Measurements from ENCODE around the gene P3R3URF. TPM values are rescaled to one million over a fixed set of nuclear protein-coding genes. Genes with fewer than 3 reads are reported as not detected.

The P3R3URF gene
- total RNA-seq, 1 donor from 2014 or later = not detected

DNA sequence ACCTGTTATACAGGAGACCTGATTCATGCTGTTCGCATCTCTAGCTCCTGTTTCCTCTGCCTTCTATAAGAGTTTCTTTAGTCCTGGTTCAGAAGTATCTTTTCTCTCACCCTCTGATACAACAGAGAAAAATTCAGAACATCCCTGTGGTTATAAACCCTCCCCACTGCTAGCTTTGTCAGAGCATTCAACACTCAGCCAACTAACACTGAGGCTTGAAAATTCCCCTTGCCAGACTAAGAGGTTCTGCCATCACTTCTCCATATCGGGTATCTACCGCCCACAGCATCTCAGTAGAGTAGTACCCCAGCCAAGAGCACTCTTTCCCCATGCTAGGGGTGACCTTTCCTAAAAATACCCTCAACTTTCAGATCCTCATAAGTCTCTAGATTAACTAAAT is 24.3 kb downstream of the P3R3URF start:
- intact Hi-C loops (cut with DNase I) = no loop called here
- DNase-seq (no peak), ATAC-seq (ENCODE audit: poor library complexity) (no peak)

- ATAC-seq (ENCODE audit: poor library complexity) (no peak), DNase-seq (no peak)
- intact Hi-C loops (cut with DNase I) = no loop called here
Measured at GRCh38 chr1:46150085-46150484, 26.2 kb downstream of the P3R3URF start.

- intact Hi-C loops (cut with DNase I) = no loop called here
- ATAC-seq (ENCODE audit: poor library complexity) = no peak
- no peak for DNase-seq
Measured at GRCh38 chr1:46148318-46148717, 28.0 kb downstream of the P3R3URF start.

DNA sequence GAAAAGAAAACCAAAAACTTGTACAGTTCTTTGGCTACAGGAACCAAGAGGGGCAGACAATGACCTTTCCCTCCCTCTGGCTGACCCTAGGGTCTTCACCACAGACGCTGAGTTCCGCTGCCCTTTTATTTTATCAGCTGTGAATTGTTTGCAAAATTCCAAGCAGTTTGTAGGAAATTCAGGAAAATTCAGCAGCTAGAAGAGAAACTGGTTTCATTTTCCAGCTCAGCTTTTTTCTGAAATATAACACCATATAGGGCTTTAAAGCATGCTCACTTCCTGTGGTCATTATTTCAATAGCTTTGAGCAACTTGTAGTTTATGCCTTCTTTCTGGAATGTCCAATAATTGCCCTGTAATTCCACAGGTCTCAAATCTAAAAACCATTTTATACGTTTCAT is 38.4 kb downstream of the P3R3URF start:
- no peak for ATAC-seq (ENCODE audit: poor library complexity)
- DNase-seq = no peak
- intact Hi-C loops (cut with DNase I) = no loop called here

- intact Hi-C loops (cut with DNase I) = no loop called here
Measured at GRCh38 chr1:46136711-46137110, 39.6 kb downstream of the P3R3URF start.

GRCh38 chr1:46134660-46135331 is 41.5 kb downstream of the P3R3URF start:
- ATAC-seq (ENCODE audit: poor library complexity) (no peak), DNase-seq (no peak)
- intact Hi-C loops (cut with DNase I) = loop anchor here (5.0 kb wide), 1 partner anchor 38 kb away; no protein-coding TSS in a partner anchor

More at GRCh38 chr1:46136711-46137110, 39.6 kb downstream of the P3R3URF start:
- DNase-seq (no peak), ATAC-seq (ENCODE audit: poor library complexity) (no peak)

DNA sequence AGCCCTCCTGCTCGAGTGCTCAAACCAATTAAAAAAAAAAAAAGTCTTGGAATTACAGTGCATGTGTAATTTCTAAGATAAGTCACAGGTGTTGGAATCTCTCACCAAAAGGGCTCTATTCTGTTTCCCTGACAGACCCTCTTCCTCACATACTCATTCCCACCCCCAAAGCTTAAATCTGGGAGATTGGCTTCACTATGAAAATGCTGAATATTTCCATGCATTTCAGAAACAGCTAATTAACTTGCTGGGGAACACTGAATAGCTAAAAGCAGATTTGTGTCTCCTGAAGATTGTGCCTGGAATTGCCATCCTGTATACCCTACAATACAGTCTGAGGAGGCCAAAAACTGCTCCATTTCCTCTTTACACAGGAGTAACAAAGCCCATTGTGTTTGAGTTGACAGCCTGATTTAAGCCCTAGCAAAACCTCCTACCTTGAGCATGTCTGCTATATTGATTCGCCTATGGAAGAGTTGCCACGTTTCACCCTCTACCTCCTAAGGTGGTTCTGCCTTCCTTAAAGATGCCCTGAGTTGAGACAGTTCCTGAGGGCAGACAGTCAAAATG is 42.4 kb downstream of the P3R3URF start:
- intact Hi-C loops (cut with DNase I) = loop anchor here (5.0 kb wide), 1 partner anchor 38 kb away; no protein-coding TSS in a partner anchor
- no peak for DNase-seq
- ATAC-seq (ENCODE audit: poor library complexity) = no peak

DNA sequence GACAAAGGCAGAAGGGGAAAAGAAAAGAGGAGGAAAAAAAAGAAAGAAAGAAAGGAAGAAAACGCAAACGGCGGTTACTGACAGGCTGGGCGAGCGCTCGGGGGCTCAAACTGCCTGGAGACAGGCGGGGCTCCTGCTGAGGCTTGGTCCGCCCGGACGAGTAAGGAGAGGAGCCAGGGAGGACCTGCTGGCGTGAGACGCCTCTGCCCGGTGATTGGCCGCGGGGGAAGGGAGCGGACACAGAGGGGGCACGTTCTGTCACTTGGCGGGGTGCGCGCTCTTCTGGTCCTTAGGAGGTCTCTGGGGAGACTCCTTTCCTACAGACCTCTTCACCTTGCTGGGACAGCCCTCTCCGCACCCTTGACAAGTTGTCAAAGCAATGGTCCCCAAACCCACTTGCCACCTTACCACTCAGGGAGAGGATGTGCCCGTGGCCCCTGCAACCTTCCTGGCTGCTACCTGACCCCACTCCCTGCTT is 43.1 kb downstream of the P3R3URF start:
- peak; percentile 67 for ATAC-seq (ENCODE audit: poor library complexity)
- intact Hi-C loops (cut with DNase I) = loop anchor here (5.0 kb wide), 1 partner anchor 39 kb away; no protein-coding TSS in a partner anchor
- DNase-seq = peak; percentile 82

- DNase-seq (peak; percentile 98), ATAC-seq (ENCODE audit: poor library complexity) (peak; percentile 98)
- intact Hi-C loops (cut with DNase I) = loop anchor here (5.0 kb wide), 1 partner anchor 40 kb away; no protein-coding TSS in a partner anchor
Measured at GRCh38 chr1:46132529-46133180, 43.6 kb downstream of the P3R3URF start, which contains the start of gene PIK3R3. Gene PIK3R3 (minus strand): TSS chr1:46132629. CDS start chr1:46131952, 677 bp downstream.

- ATAC-seq (ENCODE audit: poor library complexity) (no peak), DNase-seq (peak; percentile 52)
- intact Hi-C loops (cut with DNase I) = loop anchor here (5.0 kb wide), 1 partner anchor 40 kb away; no protein-coding TSS in a partner anchor
Measured at GRCh38 chr1:46131712-46132528, 44.4 kb downstream of the P3R3URF start.

GRCh38 chr1:46131093-46131492 is 45.2 kb downstream of the P3R3URF start:
- ATAC-seq (ENCODE audit: poor library complexity) (no peak), DNase-seq (no peak)
- intact Hi-C loops (cut with DNase I) = loop anchor here (5.0 kb wide), 1 partner anchor 41 kb away; no protein-coding TSS in a partner anchor

DNA sequence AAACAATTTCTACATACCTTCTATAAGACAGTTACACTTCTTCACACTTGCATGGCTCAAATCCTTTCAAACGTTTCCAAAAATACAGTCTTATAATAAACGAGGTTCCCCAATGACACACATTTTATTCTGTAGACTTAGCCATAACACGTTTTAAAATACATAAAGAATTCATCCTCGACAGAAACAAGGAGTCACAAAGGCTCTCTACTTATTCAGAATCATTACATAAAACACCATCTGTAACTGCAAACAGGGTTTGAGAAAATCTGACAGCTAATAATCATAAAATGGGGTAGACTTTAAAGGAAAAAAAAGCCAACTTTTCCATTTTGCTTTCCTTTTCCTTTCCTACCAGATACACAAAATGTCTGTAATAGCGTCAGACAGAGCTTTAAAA is 45.7 kb downstream of the P3R3URF start:
- ATAC-seq (ENCODE audit: poor library complexity) (no peak), DNase-seq (no peak)
- intact Hi-C loops (cut with DNase I) = loop anchor here (5.0 kb wide), 1 partner anchor 42 kb away; no protein-coding TSS in a partner anchor

DNA sequence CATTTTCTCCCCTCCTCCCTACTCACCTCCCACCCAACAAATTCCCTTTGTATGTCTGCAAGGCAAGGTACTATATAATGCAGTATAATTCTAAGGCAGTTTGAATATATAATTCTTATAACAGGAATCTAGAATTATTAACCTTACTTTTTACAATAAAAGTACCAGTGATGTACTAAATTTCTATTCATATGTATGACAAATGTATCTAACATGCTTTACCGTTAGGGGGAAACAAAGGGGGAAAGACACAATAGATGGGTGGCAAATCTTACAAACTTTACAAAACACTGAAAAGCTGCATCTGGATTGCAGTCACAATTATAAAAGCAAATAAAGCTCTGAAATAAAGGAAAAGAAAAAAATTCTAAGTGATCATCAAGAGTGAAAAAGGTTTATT is 46.2 kb downstream of the P3R3URF start:
- DNase-seq (no peak), ATAC-seq (ENCODE audit: poor library complexity) (no peak)
- intact Hi-C loops (cut with DNase I) = loop anchor here (5.0 kb wide), 1 partner anchor 42 kb away; no protein-coding TSS in a partner anchor

GRCh38 chr1:46128344-46128743 is 47.9 kb downstream of the P3R3URF start:
- intact Hi-C loops (cut with DNase I) = loop anchor here (10.0 kb wide), 1 partner anchor 84 kb away; no protein-coding TSS in a partner anchor
- ATAC-seq (ENCODE audit: poor library complexity) (no peak), DNase-seq (no peak)

Other genes starting within 250 kb of the P3R3URF start
- gene PIK3R3, start 43.9 kb downstream of the P3R3URF start, total RNA-seq = 26.9 TPM
- 0.75 TPM for gene TSPAN1, start 1.4 kb downstream of the P3R3URF start, total RNA-seq
- 110 TPM for gene POMGNT1, start 21.9 kb upstream of the P3R3URF start, total RNA-seq
- 4.8 TPM for gene LURAP1, start 26.8 kb upstream of the P3R3URF start, total RNA-seq
- gene RAD54L, start 71.3 kb upstream of the P3R3URF start, total RNA-seq = 0.48 TPM
- gene LRRC41, start 127.1 kb upstream of the P3R3URF start, total RNA-seq = 33.6 TPM
- 1,143 TPM for gene UQCRH, start 127.2 kb upstream of the P3R3URF start, total RNA-seq
- 15.5 TPM for gene NSUN4, start 164.3 kb upstream of the P3R3URF start, total RNA-seq
- gene FAAH, start 217.8 kb upstream of the P3R3URF start, total RNA-seq = 4.8 TPM

Measured in Right ventricle myocardium superior (tissue), 1 donor.